ENCODE results near the gene UTF1.

Gene UTF1

GRCh38 chr10:133279326-133280226 lies 49.6 kb downstream of the UTF1 start:
- no peak for TF ChIP-seq JUND (IDR thresholded peaks at IDR 0.05; ENCODE audit: low read depth)
- in situ Hi-C loops (cut with HindIII; ENCODE audit: low pct_unique_long_range_greater_than_20kb, low sequenced_read_pairs) = no loop called here
- no peak for DNase-seq (ENCODE audit: low read depth in 1 of 2, low spot score in 1 of 2)

GRCh38 chr10:133280391-133281059 lies 50.5 kb downstream of the UTF1 start:
- no peak for DNase-seq (ENCODE audit: low read depth in 1 of 2, low spot score in 1 of 2)
- TF ChIP-seq JUND (IDR thresholded peaks at IDR 0.05; ENCODE audit: low read depth) = no peak
- in situ Hi-C loops (cut with HindIII; ENCODE audit: low pct_unique_long_range_greater_than_20kb, low sequenced_read_pairs) = no loop called here

DNA sequence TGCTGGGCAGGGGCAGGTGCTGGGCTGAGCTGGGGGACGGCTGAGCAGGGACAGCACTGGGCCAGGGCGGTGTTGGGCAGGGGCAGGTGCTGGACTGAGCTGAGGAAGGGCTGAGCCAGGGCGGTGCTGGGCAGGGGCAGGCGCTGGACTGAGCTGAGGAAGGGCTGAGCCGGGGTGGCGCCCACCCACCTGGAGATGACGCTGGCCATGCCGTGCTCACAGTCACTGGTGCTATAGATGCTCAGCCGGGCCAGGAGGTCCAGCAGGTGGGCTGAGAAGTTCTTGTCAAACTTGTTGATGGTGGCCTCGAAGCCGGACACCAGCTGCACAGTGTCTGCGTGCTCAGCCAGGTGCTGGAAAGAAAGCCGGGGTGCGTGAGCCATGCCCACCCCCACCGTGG lies 51.1 kb downstream of the UTF1 start:
- in situ Hi-C loops (cut with HindIII; ENCODE audit: low pct_unique_long_range_greater_than_20kb, low sequenced_read_pairs) = no loop called here

More for the DNA sequence above, 51.1 kb downstream of the UTF1 start:
- TF ChIP-seq JUND (IDR thresholded peaks at IDR 0.05; ENCODE audit: low read depth) = no peak
- DNase-seq (ENCODE audit: low read depth in 1 of 2, low spot score in 1 of 2) = no peak

Data from T47D (cell line).